ENCODE data around the gene M1AP.

The M1AP gene

DNA sequence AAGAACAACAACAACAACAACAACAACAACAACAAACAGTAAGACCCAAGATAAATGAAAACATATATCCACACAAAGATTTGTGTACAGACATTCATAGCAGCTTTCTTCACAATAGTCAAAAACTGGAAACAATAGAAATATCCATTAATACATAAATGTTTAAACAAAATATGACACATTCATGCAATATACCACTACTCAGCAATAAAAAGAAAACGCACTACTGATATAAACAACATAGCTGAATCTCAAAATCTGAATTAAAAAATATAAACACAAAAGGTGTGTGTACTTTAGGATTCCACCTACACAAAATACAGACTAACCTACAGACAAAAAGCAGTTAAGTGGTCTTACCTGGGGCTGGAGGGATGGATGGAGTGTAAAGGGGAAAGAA is 51.5 kb downstream of the M1AP start:
- no peak for DNase-seq (ENCODE audit: low spot score in 2 of 2)
- no peaks in the 10 kb centered on the region for H3K9me3 Mint-ChIP-seq
- no peak for ATAC-seq (ENCODE audit: low read depth)
- H3K27ac Mint-ChIP-seq, result no peak overlapping the region
- no peak overlapping the region for H3K4me3 Mint-ChIP-seq
- no peaks in the 10 kb centered on the region for H3K4me1 Mint-ChIP-seq
- H3K36me3 Mint-ChIP-seq, result no peaks in the 10 kb centered on the region
- H3K27me3 Mint-ChIP-seq, result peaks cover 6% of the 10 kb centered on the region

DNA sequence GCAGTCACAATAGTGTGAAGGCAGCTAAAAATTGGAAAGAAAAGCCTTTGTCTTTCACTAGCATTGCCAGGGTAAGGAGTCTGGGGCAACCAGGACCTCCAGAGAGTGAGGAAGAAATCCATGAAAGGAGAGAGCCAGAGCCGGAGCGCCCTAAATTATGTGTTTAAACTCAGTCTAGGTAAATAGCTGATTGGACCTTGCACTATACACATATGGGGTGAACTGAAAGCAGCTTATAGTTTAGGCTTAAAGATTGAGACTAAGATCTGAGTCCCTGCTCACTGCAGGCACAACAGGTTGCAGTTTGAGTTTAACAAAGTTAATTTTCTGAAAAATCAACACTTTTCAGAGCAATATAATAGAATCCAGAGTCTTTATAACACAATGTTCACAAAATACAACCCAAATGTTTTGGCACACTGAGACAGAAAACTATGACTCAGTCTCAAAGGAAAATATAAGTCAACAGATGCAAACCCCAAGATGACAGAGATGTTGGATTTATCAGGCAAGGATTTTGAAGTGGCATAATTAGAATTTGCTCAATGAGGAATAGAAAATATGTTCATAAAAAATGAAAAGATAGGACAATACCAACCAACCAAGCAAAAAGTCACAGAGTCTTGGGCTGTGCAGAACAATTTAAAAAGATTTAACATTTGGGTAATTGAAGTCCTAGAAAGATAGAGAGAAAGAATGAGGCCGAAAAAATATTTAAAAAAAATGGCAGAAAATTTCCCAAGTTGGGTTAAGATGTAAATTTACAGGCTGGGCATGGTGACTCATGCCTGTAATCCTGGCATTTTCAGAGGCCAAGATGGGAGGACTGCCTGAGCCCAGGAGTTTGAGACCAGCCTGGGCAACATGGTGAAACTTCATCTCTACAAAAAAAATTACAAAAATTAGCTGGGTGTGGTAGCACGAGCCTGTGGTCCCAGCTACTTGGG is 54.0 kb downstream of the M1AP start:
- Mint-ChIP-seq H3K27ac (no peak overlapping the region), H3K36me3 (no peaks in the 10 kb centered on the region), H3K27me3 (peaks cover 6% of the 10 kb centered on the region), H3K4me1 (no peaks in the 10 kb centered on the region), H3K4me3 (no peak overlapping the region), H3K9me3 (no peaks in the 10 kb centered on the region)
- ATAC-seq (ENCODE audit: low read depth) (no peak), DNase-seq (ENCODE audit: low spot score in 2 of 2) (no peak)

DNA sequence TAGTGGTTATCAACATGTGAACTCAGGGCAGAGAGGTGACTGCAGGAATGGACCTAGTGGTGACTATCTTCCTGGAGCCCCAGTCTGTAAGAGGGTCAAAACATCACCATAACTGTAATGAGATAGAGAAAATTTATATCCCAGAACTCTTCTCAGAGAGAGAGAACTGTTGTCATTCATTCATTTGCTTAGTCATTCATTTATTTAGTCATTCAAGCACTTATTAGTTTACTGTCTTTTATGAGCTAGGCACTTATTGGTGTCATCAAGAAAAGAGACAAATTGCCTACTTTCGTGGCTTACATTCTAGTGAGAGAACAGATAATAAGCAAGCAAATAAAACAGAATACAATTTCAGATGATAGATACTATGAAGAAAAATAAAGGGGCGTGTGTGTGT is 59.5 kb downstream of the M1AP start:
- DNase-seq (ENCODE audit: low spot score in 2 of 2) (no peak), ATAC-seq (ENCODE audit: low read depth) (no peak)
- Mint-ChIP-seq H3K9me3 (no peaks in the 10 kb centered on the region), H3K36me3 (no peaks in the 10 kb centered on the region), H3K27me3 (peaks cover 3% of the 10 kb centered on the region), H3K27ac (no peak overlapping the region), H3K4me3 (no peak overlapping the region), H3K4me1 (peaks cover 12% of the 10 kb centered on the region)

DNA sequence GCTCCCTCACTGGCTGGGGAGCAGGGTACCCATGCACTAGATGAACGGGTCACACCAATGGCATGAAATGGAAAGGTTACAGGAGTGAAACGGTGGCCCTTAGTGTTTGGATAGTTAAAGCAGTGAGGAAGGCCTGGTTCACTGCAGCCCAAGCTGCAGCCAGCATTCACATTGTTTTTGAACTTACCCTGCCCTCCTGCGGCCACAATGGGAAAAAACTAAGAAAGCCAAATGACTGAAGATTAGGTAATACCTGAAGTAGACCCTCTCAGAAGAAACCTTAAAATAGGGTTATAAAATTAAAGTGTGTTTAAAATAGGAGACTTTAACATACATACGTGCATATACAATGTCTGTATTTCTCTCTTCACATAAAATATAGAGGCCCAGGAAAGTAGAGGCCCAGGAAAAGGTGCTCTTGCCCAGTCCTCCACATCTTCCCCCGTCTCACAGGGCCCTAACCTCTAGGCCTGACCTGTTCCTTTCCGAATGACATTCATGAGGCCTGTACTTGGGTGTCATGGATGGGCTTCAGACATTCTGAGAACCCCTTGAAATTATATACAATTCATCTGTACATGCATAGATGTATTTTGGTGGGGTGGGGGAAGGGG is 60.4 kb downstream of the M1AP start:
- Mint-ChIP-seq H3K4me3 (no peak overlapping the region), H3K27me3 (peaks cover under 1% of the 10 kb centered on the region), H3K36me3 (no peaks in the 10 kb centered on the region), H3K4me1 (peaks cover 12% of the 10 kb centered on the region), H3K9me3 (no peaks in the 10 kb centered on the region), H3K27ac (no peak overlapping the region)
- DNase-seq (ENCODE audit: low spot score in 2 of 2) (peak; percentile 55 to 64), ATAC-seq (ENCODE audit: low read depth) (peak; percentile 93)

DNA sequence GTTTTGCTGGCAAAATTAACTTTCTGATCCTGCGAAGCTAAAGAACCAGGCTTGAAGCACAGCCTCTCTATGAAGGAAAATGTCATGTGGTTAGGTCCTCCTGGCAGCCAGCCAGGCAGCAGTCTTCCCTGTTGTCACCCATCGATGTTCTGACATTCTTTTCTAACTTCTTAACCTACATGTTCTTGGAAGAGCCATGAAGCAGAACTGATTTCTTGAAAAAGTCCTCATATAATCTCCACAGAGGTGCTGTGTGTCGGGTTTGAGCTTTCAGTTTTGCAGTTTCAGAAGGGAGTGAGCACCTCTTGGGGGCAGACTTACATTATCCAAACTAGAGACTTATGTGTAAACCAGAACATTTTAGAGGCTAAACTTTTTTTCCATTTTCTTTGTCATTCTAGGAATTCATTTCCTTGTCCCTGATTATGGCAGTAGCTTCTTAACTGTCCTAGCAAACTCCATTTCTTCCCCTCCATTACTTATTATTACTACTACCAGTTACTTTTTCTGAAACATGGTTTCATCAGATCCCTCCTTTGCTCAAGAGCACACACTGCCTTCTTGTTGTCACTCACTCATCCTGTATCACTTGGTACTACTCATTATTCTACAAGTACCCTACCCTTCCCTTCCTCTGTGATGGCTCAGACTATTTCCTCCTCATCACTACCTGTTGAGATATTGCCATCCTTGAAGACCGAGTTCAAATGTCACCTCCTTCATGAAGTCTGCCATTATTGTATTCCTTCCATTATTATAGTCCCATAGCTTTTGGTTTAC is 62.5 kb downstream of the M1AP start:
- Mint-ChIP-seq H3K27ac (peak overlapping the region; percentile 18), H3K4me3 (peak overlapping the region; percentile 51), H3K36me3 (no peaks in the 10 kb centered on the region), H3K27me3 (peaks cover 1% of the 10 kb centered on the region), H3K4me1 (peaks cover 12% of the 10 kb centered on the region), H3K9me3 (no peaks in the 10 kb centered on the region)
- ATAC-seq (ENCODE audit: low read depth), result peak; percentile 32
- no peak for DNase-seq (ENCODE audit: low spot score in 2 of 2)

DNA sequence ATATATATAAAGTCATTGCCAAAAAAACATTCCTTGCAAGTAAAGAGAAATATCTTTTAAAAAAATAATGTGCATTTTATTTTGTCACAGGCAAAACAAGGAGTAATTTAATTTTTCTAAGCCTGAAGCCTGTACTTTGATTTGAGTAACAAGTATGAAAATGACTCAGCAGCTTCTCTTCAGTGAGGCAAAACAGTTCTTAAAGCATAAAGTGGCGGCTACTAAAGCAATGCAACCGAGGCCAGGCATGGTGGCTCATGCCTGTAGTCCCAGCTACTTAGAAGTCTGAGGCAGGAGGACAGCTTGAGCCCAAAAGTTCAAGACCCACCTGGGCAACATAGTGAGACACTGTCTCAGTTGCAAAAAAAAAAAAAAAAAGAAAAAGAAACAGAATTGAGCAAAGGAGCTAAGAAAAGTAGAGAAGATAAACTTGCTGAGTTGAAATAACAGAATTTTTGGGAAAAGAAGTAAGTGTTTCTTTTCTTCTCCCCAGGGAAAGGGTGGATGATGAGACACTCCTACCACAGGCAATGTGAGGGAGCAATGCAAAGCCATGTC is 64.0 kb downstream of the M1AP start:
- DNase-seq (ENCODE audit: low spot score in 2 of 2) (no peak), ATAC-seq (ENCODE audit: low read depth) (no peak)
- Mint-ChIP-seq H3K4me1 (peaks cover 12% of the 10 kb centered on the region), H3K27ac (no peak overlapping the region), H3K27me3 (peaks cover 3% of the 10 kb centered on the region), H3K36me3 (no peaks in the 10 kb centered on the region), H3K4me3 (no peak overlapping the region), H3K9me3 (no peaks in the 10 kb centered on the region)

DNA sequence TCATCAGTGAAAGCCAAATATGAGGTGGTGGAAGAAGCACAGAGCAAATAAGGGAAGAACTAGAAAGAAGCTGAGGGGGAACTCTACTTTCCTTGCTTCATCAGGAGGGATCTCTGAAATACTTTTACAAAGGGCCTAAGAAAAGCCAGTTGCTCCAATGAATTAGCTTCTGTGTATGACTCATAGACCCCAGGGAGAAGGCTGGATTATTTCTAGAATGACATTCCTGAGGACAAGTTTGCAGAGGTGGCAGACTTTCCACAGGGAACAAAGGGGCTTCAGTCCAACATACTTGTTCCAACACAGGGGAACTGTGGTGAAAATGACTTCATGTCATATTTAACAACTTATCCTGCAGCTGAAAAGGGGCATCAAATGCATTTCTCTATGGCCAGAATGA is 64.6 kb downstream of the M1AP start:
- no peak for DNase-seq (ENCODE audit: low spot score in 2 of 2)
- H3K36me3 Mint-ChIP-seq, result no peaks in the 10 kb centered on the region
- peaks cover 12% of the 10 kb centered on the region for H3K4me1 Mint-ChIP-seq
- peaks cover 3% of the 10 kb centered on the region for H3K27me3 Mint-ChIP-seq
- H3K27ac Mint-ChIP-seq, result no peak overlapping the region
- no peaks in the 10 kb centered on the region for H3K9me3 Mint-ChIP-seq
- no peak for ATAC-seq (ENCODE audit: low read depth)
- H3K4me3 Mint-ChIP-seq, result no peak overlapping the region

DNA sequence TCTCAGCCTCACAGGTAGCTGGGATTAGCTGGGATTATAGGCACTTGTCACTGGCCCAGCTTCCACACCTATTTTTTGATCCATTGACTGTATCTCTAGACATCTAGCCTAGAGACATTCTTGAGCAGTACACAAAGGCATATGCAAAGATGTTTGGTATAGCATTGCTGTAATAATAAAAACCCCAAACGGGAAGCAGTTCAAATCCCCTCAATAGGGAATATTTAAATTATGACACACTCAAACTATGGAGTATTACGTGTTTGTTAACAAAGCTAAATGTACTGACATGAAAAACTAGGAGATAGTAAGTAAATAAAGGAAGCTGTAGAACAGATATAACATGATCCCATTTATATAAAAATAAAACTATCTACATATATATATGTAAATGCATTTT is 65.9 kb downstream of the M1AP start:
- Mint-ChIP-seq H3K36me3 (no peaks in the 10 kb centered on the region), H3K27ac (no peak overlapping the region), H3K4me3 (no peak overlapping the region), H3K27me3 (peaks cover 3% of the 10 kb centered on the region), H3K9me3 (no peaks in the 10 kb centered on the region), H3K4me1 (peaks cover 13% of the 10 kb centered on the region)
- DNase-seq (ENCODE audit: low spot score in 2 of 2) (no peak), ATAC-seq (ENCODE audit: low read depth) (no peak)

DNA sequence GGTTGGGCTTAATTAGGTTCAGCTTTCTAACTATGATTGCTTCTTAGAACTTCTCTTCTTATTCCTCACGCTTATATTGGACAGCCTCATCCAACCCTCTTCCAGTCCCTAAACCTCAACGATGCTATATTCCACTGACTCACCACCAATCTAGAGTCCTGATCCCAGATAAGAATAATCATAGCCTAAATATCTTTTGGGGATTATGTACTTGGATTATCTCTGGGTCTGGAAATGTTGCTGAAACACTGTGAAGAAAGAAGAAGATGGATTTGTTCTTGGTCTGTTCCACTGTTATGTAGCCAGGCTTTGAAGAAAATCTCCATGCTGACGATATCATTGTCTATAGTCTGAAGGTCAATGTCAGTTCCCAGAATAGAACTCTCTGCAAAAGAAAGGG is 66.7 kb downstream of the M1AP start:
- no peak for DNase-seq (ENCODE audit: low spot score in 2 of 2)
- no peak for ATAC-seq (ENCODE audit: low read depth)
- H3K4me3 Mint-ChIP-seq, result no peak overlapping the region
- no peaks in the 10 kb centered on the region for H3K36me3 Mint-ChIP-seq
- no peak overlapping the region for H3K27ac Mint-ChIP-seq
- H3K4me1 Mint-ChIP-seq, result peaks cover 20% of the 10 kb centered on the region
- no peaks in the 10 kb centered on the region for H3K9me3 Mint-ChIP-seq
- H3K27me3 Mint-ChIP-seq, result peaks cover 3% of the 10 kb centered on the region

DNA sequence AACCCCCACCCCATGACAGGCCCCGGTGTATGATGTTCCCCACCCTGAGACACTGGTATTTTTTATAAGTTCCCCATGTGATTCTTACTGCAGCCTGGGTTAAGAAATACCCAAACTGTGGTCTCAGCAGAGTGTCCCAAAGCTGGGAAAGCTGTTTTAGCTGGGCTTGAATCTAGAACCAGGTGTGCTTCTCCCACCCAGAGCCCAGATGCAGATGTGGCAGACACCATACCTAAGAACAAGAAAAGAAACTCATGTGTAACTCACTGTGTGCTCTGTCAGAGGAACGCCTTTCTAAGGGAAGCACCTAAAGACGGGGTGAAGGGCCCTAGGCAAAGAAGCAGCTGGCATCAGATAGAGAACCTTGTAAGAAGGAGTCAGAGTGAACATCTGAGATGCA is 69.7 kb downstream of the M1AP start:
- H3K4me1 Mint-ChIP-seq, result peaks cover 25% of the 10 kb centered on the region

DNA sequence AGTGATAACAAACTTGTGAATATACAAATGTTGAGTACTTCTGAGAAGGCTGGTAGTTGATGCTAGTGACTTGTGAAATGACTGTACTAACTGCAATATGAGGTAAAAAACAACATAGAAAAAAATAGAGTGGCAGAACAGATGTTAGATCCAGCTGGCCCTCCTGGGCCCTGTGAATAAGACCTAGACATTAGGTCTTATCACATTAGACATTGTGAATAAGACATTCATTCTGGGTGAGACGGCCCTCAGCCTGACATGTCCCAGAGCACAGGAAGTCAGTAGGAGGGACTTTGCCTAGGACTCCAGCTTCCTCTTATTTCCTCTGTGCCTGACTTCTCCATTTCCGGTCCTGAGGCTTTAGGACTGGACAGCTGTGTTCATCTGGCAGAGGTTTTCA is 70.7 kb downstream of the M1AP start:
- DNase-seq (ENCODE audit: low spot score in 2 of 2), result no peak
- H3K27me3 Mint-ChIP-seq, result peaks cover 3% of the 10 kb centered on the region
- ATAC-seq (ENCODE audit: low read depth), result peak; percentile 22
- no peak overlapping the region for H3K27ac Mint-ChIP-seq
- peaks cover 25% of the 10 kb centered on the region for H3K4me1 Mint-ChIP-seq
- peaks cover 2% of the 10 kb centered on the region for H3K9me3 Mint-ChIP-seq
- H3K36me3 Mint-ChIP-seq, result no peaks in the 10 kb centered on the region
- no peak overlapping the region for H3K4me3 Mint-ChIP-seq

More for the DNA sequence above, 69.7 kb downstream of the M1AP start:
- DNase-seq (ENCODE audit: low spot score in 2 of 2) (no peak), ATAC-seq (ENCODE audit: low read depth) (no peak)
- H3K4me3 Mint-ChIP-seq, result no peak overlapping the region
- peaks cover 2% of the 10 kb centered on the region for H3K9me3 Mint-ChIP-seq
- H3K36me3 Mint-ChIP-seq, result no peaks in the 10 kb centered on the region
- H3K27me3 Mint-ChIP-seq, result peaks cover 3% of the 10 kb centered on the region
- no peak overlapping the region for H3K27ac Mint-ChIP-seq

DNA sequence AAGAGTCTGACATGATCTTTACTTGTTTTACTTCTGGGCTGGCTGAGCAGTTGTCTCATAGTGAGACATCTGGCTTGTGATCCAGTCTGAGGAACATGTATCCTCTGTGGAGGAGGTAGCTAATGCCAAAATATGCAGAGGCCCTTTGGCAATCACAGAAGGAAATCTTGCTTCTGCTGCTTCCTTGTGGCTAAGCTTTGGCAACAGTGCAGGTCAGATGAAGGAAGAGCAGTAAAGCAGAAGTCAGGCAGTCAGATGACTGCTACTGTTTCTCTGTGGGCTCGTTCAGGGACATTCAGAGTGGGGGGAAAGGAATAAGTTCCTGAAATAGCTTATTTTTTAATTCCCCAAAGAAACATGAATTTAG is 71.3 kb downstream of the M1AP start:
- ATAC-seq (ENCODE audit: low read depth), result peak; percentile 61
- Mint-ChIP-seq H3K27ac (no peak overlapping the region), H3K9me3 (peaks cover 2% of the 10 kb centered on the region), H3K27me3 (peaks cover 3% of the 10 kb centered on the region), H3K4me1 (peaks cover 27% of the 10 kb centered on the region), H3K4me3 (no peak overlapping the region), H3K36me3 (no peaks in the 10 kb centered on the region)
- DNase-seq (ENCODE audit: low spot score in 2 of 2), result no peak

DNA sequence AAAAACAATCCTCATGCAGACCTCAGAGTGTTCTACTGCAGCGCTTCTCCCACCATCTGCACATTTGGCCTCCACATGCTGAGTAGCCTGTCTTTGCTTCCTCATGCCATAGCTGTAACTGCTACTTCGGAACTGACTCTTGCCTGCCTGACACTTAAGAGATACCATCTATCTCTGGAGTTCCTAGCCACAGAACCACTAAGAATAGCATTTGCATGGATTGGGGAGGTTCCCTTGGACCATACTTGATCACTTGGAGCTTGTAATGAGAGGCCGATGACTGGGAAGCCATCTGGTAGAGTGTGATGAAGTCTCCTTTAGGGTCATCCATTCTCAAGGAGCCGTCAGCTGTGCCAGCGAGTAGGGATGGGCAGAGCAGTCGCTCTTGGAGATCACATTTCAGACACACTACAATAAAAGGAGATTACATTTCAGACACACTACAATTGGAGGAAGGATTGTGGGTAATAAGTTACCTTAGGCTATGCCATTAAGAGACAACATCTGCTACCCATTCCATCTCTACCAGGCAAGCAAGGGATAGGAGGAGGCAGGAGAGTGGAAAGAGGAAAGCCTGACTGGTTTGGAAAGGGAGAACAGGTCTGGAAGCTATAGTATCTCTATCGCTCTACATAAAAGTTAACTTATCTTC is 71.8 kb downstream of the M1AP start:
- Mint-ChIP-seq H3K27me3 (peaks cover 2% of the 10 kb centered on the region), H3K9me3 (peaks cover 2% of the 10 kb centered on the region), H3K4me3 (no peak overlapping the region), H3K4me1 (peaks cover 28% of the 10 kb centered on the region), H3K27ac (no peak overlapping the region), H3K36me3 (no peaks in the 10 kb centered on the region)
- DNase-seq (ENCODE audit: low spot score in 2 of 2), result no peak
- no peak for ATAC-seq (ENCODE audit: low read depth)
